Mucosa of stomach (tissue), 1 donor: Measurements from ENCODE around the gene ARL17A.
"Not testable (repeated sequence)": the region's sequence is repeated elsewhere in the genome, so short reads cannot be mapped to it uniquely, and the experiment has no call there.

Source experiments
- H3K27me3 ChIP-seq: one replicate; pipeline ENCODE4 v1.7.0; 2013; ENCODE audit warnings: mild to moderate bottlenecking, low read length; ENCODE audit not compliant: control insufficient read depth, insufficient read depth
- H3K36me3 ChIP-seq: one replicate; pipeline ENCODE4 v1.7.0; 2013; ENCODE audit warnings: low read length; ENCODE audit not compliant: control insufficient read depth, insufficient read depth
- H3K4me1 ChIP-seq: one replicate; pipeline ENCODE4 v1.7.0; 2013; ENCODE audit warnings: mild to moderate bottlenecking, low read length; ENCODE audit not compliant: control insufficient read depth, insufficient read depth
- H3K4me3 ChIP-seq: one replicate; pipeline ENCODE4 v1.7.0; 2013; ENCODE audit warnings: low read length
- H3K9ac ChIP-seq: one replicate; pipeline ENCODE4 v1.7.0; 2013; ENCODE audit warnings: mild to moderate bottlenecking, low read length, moderate library complexity
- H3K9me3 ChIP-seq: one replicate; pipeline ENCODE4 v1.7.0; 2013; ENCODE audit warnings: mild to moderate bottlenecking, low read length, moderate library complexity; ENCODE audit not compliant: control insufficient read depth
- donor health status: Pancreatic carcinoma.

ARL17A gene

GRCh38 chr17:46579083-46580075 is at the start of gene ARL17A:
ARL17A (minus strand) TSS chr17:46579691; CDS start chr17:46576322, 3,369 bp downstream.
- H3K27me3 ChIP-seq, H3K36me3 ChIP-seq, H3K4me3 ChIP-seq, H3K4me1 ChIP-seq, H3K9me3 ChIP-seq, H3K9ac ChIP-seq: not testable (repeated sequence)

- not testable (repeated sequence) for H3K4me1 ChIP-seq, H3K27me3 ChIP-seq, H3K4me3 ChIP-seq, H3K9ac ChIP-seq, H3K9me3 ChIP-seq, H3K36me3 ChIP-seq
Observed at GRCh38 chr17:46628753-46629436, 49.4 kb upstream of the ARL17A start.

- H3K4me3 ChIP-seq, H3K9ac ChIP-seq, H3K27me3 ChIP-seq, H3K4me1 ChIP-seq, H3K9me3 ChIP-seq, H3K36me3 ChIP-seq: not testable (repeated sequence)
Observed at GRCh38 chr17:46627452-46627851, 48.0 kb upstream of the ARL17A start.

GRCh38 chr17:46624726-46625125 is 45.2 kb upstream of the ARL17A start:
- not testable (repeated sequence) for H3K4me1 ChIP-seq, H3K9ac ChIP-seq, H3K27me3 ChIP-seq, H3K4me3 ChIP-seq, H3K9me3 ChIP-seq, H3K36me3 ChIP-seq

- H3K9ac ChIP-seq, H3K4me1 ChIP-seq, H3K4me3 ChIP-seq, H3K9me3 ChIP-seq, H3K36me3 ChIP-seq, H3K27me3 ChIP-seq: not testable (repeated sequence)
Observed at GRCh38 chr17:46623790-46624189, 44.3 kb upstream of the ARL17A start.

GRCh38 chr17:46618975-46619374 is 39.5 kb upstream of the ARL17A start:
- H3K27me3 ChIP-seq, H3K9ac ChIP-seq, H3K4me3 ChIP-seq, H3K36me3 ChIP-seq, H3K9me3 ChIP-seq, H3K4me1 ChIP-seq: not testable (repeated sequence)

- not testable (repeated sequence) for H3K9me3 ChIP-seq, H3K4me1 ChIP-seq, H3K36me3 ChIP-seq, H3K9ac ChIP-seq, H3K4me3 ChIP-seq, H3K27me3 ChIP-seq
Observed at GRCh38 chr17:46617121-46617520, 37.6 kb upstream of the ARL17A start.

GRCh38 chr17:46613876-46614275 is 34.4 kb upstream of the ARL17A start:
- not testable (repeated sequence) for H3K4me1 ChIP-seq, H3K9me3 ChIP-seq

GRCh38 chr17:46611304-46611703 is 31.8 kb upstream of the ARL17A start:
- H3K4me3 ChIP-seq, H3K4me1 ChIP-seq, H3K36me3 ChIP-seq, H3K9me3 ChIP-seq, H3K27me3 ChIP-seq, H3K9ac ChIP-seq: not testable (repeated sequence)

More at GRCh38 chr17:46613876-46614275, 34.4 kb upstream of the ARL17A start:
- H3K36me3 ChIP-seq, H3K4me3 ChIP-seq, H3K9ac ChIP-seq, H3K27me3 ChIP-seq: not testable (repeated sequence)

GRCh38 chr17:46603125-46603524 is 23.6 kb upstream of the ARL17A start:
- H3K4me1 ChIP-seq, H3K9ac ChIP-seq, H3K36me3 ChIP-seq, H3K4me3 ChIP-seq, H3K27me3 ChIP-seq, H3K9me3 ChIP-seq: not testable (repeated sequence)

GRCh38 chr17:46600767-46601166 is 21.3 kb upstream of the ARL17A start:
- not testable (repeated sequence) for H3K9me3 ChIP-seq, H3K4me1 ChIP-seq, H3K9ac ChIP-seq, H3K4me3 ChIP-seq, H3K36me3 ChIP-seq, H3K27me3 ChIP-seq

GRCh38 chr17:46598344-46598931 is 18.9 kb upstream of the ARL17A start:
- not testable (repeated sequence) for H3K36me3 ChIP-seq, H3K4me3 ChIP-seq, H3K27me3 ChIP-seq

More at GRCh38 chr17:46598344-46598931, 18.9 kb upstream of the ARL17A start:
- H3K4me1 ChIP-seq, H3K9ac ChIP-seq, H3K9me3 ChIP-seq: not testable (repeated sequence)
